Measurements from ENCODE around the gene SH2D1B. TPM values are rescaled to one million over a fixed set of nuclear protein-coding genes. Genes with fewer than 3 reads are reported as not detected.

SH2D1B gene
- polyA plus RNA-seq, 6 donors from 2014 or later, result 0.21 to 1.2 (median 0.42) TPM

DNA sequence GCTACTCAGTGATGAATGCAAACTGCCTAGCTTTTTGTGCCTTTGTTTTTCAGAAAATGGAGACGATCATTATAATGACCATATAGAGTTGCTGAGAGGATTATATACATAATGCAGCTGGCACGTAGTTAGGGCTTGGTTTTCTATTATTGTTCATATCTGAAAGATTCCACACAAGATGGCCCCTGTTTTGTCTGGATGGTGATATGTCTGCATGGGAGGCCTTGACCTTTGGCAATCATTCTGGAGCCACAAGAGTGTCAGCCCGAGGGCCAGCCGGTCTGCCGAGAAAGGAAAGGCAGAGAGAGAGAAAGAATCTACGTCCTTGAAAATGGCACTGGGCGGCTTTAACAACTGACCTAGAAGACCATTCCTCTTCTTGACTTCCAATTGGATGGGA is 5.7 kb upstream of the SH2D1B start:
- peaks cover 0 to 9% (median 2%) of the 10 kb centered on the region in 3 donors for H3K4me1 Mint-ChIP-seq
- H3K9me3 Mint-ChIP-seq, result no peaks in the 10 kb centered on the region
- H3K4me3 Mint-ChIP-seq, result no peak overlapping the region
- no peak overlapping the region for H3K27ac Mint-ChIP-seq
- ATAC-seq (ENCODE audit: low read depth in 2 of 2), result no peak
- DNase-seq, result no peak
- H3K27me3 Mint-ChIP-seq, result peaks cover 11 to 17% (median 12%) of the 10 kb centered on the region in 3 donors
- H3K36me3 Mint-ChIP-seq, result no peaks in the 10 kb centered on the region

DNA sequence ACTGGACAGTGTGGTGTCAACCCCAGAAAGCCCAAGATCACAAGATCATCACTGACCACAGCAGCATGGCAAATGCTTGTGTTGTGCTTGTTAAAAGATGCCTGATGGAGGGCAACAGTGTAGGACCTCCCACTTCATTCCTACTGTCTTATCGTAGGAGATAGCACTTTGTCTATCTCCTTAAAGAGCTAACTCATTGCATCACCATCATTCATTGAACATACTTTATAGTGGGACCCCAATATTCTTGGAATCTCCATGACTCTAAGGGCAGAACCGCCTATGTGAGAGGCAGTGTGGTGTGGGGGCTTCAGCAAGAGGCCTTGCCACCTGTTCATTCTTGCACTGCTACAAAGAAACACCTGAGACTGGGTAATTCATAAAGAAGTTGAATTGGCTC is 5.0 kb upstream of the SH2D1B start:
- H3K4me1 Mint-ChIP-seq, result peaks cover 0 to 6% (median under 1%) of the 10 kb centered on the region in 3 donors
- H3K4me3 Mint-ChIP-seq, result no peak overlapping the region
- H3K36me3 Mint-ChIP-seq, result no peaks in the 10 kb centered on the region
- peaks cover 13 to 24% (median 16%) of the 10 kb centered on the region in 3 donors for H3K27me3 Mint-ChIP-seq
- no peak for ATAC-seq (ENCODE audit: low read depth in 2 of 2)
- no peaks in the 10 kb centered on the region for H3K9me3 Mint-ChIP-seq
- no peak for DNase-seq
- no peak overlapping the region for H3K27ac Mint-ChIP-seq

DNA sequence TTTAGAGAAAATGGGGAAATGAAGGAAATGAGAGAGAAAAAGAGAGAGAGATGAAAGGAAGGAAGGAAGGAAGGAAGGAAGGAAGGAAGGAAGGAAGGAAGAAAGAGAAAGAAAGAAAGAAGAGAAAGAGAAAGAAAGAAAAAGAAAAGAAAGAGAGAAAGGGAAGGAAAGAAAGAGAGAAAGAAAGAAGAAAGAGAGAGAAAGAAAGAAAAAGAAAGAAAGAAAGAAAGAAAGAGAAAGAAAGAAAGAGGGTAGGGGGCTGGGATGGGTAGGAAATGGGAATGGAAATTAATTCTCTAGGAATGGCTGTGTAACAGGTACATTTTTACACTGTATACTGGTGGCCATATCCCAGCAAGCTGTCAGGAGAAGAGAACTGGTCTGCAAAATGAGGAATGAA is 4.3 kb upstream of the SH2D1B start:
- no peaks in the 10 kb centered on the region for H3K4me1 Mint-ChIP-seq
- ATAC-seq (ENCODE audit: low read depth in 2 of 2) (no peak), DNase-seq (no peak)
- no peak overlapping the region for H3K4me3 Mint-ChIP-seq
- H3K36me3 Mint-ChIP-seq, result no peaks in the 10 kb centered on the region
- H3K27me3 Mint-ChIP-seq, result peaks cover 19 to 31% (median 23%) of the 10 kb centered on the region in 3 donors
- no peak overlapping the region for H3K27ac Mint-ChIP-seq
- H3K9me3 Mint-ChIP-seq, result no peaks in the 10 kb centered on the region

DNA sequence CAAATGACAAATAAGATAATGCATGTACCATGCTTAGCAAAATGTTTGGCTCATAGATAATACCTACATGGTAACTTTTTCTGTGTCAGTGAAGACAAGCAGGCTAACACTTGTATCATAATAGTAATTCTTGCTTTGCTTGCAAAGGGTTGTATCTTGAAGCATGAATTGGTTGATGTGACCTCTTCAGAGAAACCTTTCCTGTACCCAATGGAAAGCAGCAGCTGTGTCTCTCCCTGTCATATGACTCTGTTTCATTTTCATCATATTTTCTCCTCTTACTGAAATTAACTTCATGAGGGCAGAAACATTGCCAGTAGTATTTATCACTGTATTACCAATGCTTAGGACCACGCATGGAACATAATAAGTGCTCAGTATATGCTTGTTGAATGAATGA is 4.4 kb downstream of the SH2D1B start:
- H3K27me3 Mint-ChIP-seq, result peaks cover 10 to 32% (median 14%) of the 10 kb centered on the region in 3 donors
- H3K4me1 Mint-ChIP-seq, result no peaks in the 10 kb centered on the region
- H3K9me3 Mint-ChIP-seq, result no peaks in the 10 kb centered on the region
- no peak overlapping the region for H3K27ac Mint-ChIP-seq
- no peak overlapping the region for H3K4me3 Mint-ChIP-seq
- DNase-seq, result no peak
- no peak for ATAC-seq (ENCODE audit: low read depth in 2 of 2)
- no peaks in the 10 kb centered on the region for H3K36me3 Mint-ChIP-seq

DNA sequence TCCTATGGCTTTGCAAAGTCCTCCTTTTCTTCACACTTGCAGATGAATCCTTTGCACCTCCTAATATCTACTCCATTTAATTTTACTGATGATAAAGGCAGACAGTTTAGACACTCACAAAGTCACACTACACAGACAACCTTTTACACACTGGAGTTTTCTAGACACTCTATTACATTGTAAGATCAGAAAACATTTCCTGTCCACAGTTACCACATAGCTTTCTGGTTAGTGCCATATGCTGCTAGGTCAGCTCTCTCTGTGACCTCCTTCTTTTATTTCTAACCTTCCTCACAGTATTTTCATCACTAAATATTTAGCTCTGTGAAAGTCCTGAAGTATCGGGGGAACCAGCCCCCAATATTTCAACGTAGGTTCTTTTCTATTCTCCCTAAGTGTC is 5.1 kb downstream of the SH2D1B start:
- no peaks in the 10 kb centered on the region for H3K4me1 Mint-ChIP-seq
- H3K9me3 Mint-ChIP-seq, result no peaks in the 10 kb centered on the region
- H3K27me3 Mint-ChIP-seq, result peaks cover 15 to 27% (median 16%) of the 10 kb centered on the region in 3 donors
- no peak for DNase-seq
- no peaks in the 10 kb centered on the region for H3K36me3 Mint-ChIP-seq
- no peak overlapping the region for H3K27ac Mint-ChIP-seq
- H3K4me3 Mint-ChIP-seq, result no peak overlapping the region
- no peak for ATAC-seq (ENCODE audit: low read depth in 2 of 2)

DNA sequence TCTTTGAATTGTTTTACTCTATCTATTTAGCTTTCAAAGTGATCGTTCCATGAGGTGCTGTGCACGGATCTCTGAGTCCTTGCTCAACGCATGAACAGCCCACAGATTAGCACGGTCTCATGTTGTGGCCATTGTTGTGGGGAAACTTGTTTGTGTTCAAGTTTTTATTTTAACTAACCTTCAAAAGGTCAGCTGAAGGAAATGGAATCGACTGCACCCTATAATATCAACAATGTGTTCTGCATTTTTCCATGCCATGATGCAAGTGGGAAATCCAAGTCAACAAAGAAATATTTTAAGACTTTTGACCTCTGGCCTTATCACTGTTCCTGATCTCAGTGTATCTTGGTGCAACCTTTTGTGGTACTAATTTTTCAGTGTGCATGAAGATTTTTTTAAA is 6.1 kb downstream of the SH2D1B start:
- Mint-ChIP-seq H3K9me3 (no peaks in the 10 kb centered on the region), H3K4me3 (no peak overlapping the region), H3K27ac (no peak overlapping the region), H3K4me1 (no peaks in the 10 kb centered on the region), H3K27me3 (peaks cover 8 to 23% (median 10%) of the 10 kb centered on the region in 3 donors), H3K36me3 (no peaks in the 10 kb centered on the region)
- ATAC-seq (ENCODE audit: low read depth in 2 of 2) (no peak), DNase-seq (no peak)

DNA sequence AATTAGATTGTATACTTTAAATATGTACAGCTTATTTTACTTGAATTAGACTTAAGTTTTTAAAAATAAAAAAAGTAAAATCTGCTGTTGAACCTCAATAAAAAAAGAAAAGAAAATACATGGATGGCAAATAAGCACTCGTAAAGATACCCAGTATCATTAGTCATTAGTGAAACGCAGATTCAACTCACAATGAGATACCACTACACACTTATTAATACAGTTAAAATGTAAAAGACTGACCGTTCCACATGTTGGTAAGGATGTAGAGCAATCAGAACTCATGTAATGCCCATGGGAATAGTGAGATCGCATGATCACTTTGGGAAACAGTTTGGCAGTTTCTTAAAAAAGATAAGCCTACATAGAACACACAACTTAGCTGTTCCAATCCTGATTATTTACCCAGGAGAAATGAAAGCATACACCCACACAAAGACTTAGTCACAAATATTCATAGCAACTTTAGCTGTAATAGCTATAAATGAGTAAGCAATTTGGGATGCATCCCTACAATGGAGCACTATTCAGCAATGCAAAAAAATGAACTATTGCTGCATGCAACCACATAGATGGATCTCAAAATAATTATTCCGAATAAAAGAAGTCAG is 7.3 kb downstream of the SH2D1B start:
- Mint-ChIP-seq H3K36me3 (no peaks in the 10 kb centered on the region), H3K4me3 (no peak overlapping the region), H3K27me3 (peaks cover 12 to 18% (median 12%) of the 10 kb centered on the region in 3 donors), H3K9me3 (no peaks in the 10 kb centered on the region), H3K4me1 (no peaks in the 10 kb centered on the region), H3K27ac (no peak overlapping the region)
- ATAC-seq (ENCODE audit: low read depth in 2 of 2), result no peak
- DNase-seq, result no peak

DNA sequence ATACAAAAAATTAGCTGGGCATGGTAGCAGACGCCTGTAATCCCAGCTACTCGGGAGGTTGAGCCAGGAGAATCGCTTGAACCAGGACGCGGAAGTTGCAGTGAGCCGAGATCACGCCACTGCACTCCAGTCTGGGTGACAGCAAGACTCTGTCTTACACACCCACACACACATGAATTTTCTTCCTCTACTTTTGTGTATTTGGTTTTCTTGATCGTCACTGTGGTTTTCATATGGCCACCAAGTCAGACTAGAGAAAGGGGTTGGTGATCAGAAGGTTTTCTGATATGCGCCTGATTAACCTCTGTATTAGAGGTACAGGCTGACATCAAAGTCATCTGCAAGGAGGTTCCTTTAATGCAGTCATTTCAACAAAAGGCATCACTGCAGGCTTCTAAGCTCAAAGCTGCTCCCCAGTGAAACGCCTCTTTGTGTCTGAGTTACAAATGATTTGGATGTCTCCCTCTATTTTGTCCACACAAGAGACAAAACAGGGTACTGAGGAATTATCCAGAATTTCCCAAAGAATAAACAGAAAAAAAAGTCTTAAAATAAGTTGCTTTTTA is 11.1 kb downstream of the SH2D1B start:
- no peak for DNase-seq
- no peaks in the 10 kb centered on the region for H3K4me1 Mint-ChIP-seq
- peaks cover 36 to 46% (median 45%) of the 10 kb centered on the region in 3 donors for H3K27me3 Mint-ChIP-seq
- H3K4me3 Mint-ChIP-seq, result no peak overlapping the region
- H3K9me3 Mint-ChIP-seq, result no peaks in the 10 kb centered on the region
- H3K27ac Mint-ChIP-seq, result no peak overlapping the region
- H3K36me3 Mint-ChIP-seq, result no peaks in the 10 kb centered on the region
- ATAC-seq (ENCODE audit: low read depth in 2 of 2), result no peak

DNA sequence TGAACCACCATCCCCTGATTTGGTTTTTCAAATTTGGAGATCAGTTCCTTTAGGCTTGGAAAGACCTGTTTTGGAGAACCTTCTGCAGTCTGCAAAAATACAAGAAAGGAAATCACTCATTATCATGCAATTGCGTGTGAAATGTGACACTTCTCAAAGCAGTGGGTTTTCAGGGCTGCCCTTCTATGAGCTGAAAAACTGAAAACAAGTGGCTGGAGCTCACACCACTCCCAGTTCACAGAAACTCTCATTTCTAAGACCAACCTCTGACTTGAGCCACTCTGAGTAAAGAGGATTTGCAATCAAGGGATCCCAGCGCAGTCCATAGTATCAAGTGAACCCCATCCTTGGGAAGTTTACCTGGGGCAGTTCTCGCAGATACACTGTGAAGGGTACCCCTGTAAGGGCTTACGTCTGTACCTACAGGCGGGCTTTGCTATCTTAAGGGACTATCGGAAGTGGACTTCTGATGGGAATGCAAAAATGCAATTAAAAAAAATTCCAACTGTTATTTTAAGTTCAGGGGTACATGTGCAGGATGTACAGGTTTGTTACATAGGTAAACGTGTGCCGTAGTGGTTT is 12.8 kb downstream of the SH2D1B start:
- no peak for DNase-seq
- Mint-ChIP-seq H3K27me3 (peaks cover 37 to 48% (median 47%) of the 10 kb centered on the region in 3 donors), H3K4me3 (no peak overlapping the region), H3K27ac (no peak overlapping the region), H3K36me3 (no peaks in the 10 kb centered on the region), H3K4me1 (no peaks in the 10 kb centered on the region), H3K9me3 (no peaks in the 10 kb centered on the region)
- ATAC-seq (ENCODE audit: low read depth in 2 of 2), result no peak

DNA sequence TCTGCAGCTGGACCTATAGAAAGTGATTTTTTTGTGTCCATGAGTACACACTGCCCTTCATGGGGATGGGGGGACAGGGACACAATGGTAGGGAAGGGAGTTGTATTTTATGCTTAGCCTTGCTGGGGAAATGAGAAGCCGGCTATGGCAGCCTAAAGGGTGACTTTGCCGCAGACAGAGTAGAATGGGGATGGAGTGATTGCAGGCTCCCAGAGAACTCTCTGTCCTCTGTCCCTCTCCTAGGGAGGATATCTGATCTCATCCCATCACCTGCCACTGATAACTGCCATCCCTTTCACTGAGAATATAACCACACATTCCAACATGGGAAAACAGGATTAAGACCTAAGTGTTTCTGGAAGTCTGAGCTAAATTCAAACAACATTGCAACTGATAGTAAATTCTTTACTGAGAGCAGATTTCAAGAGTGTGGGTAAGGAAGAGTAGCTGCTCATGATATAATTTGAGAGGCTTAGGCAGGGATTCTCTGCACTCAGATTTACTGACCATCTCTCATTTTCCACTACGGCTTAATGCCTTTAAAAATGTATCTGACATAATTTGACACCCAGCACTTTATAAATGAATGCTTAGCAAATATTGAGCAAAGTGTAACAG is 13.9 kb downstream of the SH2D1B start:
- Mint-ChIP-seq H3K27ac (no peak overlapping the region), H3K9me3 (no peaks in the 10 kb centered on the region), H3K4me1 (no peaks in the 10 kb centered on the region), H3K4me3 (no peak overlapping the region), H3K36me3 (no peaks in the 10 kb centered on the region), H3K27me3 (peaks cover 32 to 48% (median 47%) of the 10 kb centered on the region in 3 donors)
- no peak for ATAC-seq (ENCODE audit: low read depth in 2 of 2)
- DNase-seq, result no peak

DNA sequence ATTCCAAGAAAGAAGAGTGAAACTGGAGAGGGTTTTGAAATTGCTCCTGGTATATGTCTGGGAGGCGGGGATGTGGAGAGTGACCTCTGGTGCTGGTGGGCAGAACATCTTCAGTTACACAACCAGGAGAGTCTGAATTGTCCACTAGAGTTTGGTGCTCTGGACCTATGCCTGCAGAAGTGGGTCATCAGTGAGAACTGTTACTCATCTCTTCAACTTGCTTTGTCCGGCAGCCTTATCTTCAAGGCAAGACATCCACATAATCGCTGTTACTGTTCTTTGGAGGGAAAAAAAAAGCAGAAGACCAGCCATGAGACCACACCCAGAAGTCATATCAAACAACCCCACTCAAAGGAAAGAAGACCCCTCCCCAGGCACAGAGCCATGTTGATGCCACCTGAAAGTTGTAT is 14.9 kb downstream of the SH2D1B start:
- H3K4me1 Mint-ChIP-seq, result peaks cover 0 to 2% (median 1%) of the 10 kb centered on the region in 3 donors
- no peaks in the 10 kb centered on the region for H3K36me3 Mint-ChIP-seq
- DNase-seq (no peak), ATAC-seq (ENCODE audit: low read depth in 2 of 2) (no peak)
- H3K4me3 Mint-ChIP-seq, result no peak overlapping the region
- no peaks in the 10 kb centered on the region for H3K9me3 Mint-ChIP-seq
- H3K27ac Mint-ChIP-seq, result no peak overlapping the region
- peaks cover 31 to 41% (median 39%) of the 10 kb centered on the region in 3 donors for H3K27me3 Mint-ChIP-seq

DNA sequence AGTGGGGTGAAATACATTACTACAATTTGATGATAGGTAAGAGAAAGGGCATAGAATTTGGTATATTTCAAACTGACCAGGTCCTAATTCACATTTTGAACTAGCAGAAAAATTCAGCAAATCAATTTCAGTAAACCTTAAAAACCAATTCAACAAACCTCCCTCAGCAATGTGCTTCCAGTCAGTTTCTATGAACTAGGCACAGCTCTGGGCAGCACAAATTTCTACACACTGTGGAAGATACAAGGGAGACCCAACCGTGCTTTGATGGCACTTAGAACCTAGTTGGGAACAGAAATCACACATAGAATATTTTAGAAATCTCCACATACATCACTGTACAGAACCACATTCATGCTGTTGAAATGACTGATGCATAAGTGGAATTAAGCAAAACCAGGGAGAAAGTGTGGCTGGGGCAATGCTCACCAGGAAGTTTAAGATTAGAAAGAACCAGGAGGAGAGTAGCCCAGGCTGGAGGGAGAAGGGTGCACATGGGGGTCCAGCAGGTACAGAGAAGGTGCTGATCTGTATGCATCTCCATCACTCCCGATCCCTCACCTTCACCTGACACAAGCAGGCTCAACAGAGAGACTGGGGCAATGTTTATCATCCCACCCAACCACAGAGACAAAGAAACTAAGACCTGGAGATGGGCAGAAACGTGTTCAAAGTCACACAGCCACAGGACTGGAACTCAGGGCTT is 15.6 kb downstream of the SH2D1B start:
- no peak overlapping the region for H3K27ac Mint-ChIP-seq
- H3K9me3 Mint-ChIP-seq, result no peaks in the 10 kb centered on the region
- peaks cover 0 to 7% (median 4%) of the 10 kb centered on the region in 3 donors for H3K4me1 Mint-ChIP-seq
- H3K27me3 Mint-ChIP-seq, result peaks cover 34 to 40% (median 37%) of the 10 kb centered on the region in 3 donors
- DNase-seq (no peak), ATAC-seq (ENCODE audit: low read depth in 2 of 2) (no peak)
- H3K4me3 Mint-ChIP-seq, result peak overlapping the region in 1 of 8 donors; percentile 24
- H3K36me3 Mint-ChIP-seq, result no peaks in the 10 kb centered on the region

DNA sequence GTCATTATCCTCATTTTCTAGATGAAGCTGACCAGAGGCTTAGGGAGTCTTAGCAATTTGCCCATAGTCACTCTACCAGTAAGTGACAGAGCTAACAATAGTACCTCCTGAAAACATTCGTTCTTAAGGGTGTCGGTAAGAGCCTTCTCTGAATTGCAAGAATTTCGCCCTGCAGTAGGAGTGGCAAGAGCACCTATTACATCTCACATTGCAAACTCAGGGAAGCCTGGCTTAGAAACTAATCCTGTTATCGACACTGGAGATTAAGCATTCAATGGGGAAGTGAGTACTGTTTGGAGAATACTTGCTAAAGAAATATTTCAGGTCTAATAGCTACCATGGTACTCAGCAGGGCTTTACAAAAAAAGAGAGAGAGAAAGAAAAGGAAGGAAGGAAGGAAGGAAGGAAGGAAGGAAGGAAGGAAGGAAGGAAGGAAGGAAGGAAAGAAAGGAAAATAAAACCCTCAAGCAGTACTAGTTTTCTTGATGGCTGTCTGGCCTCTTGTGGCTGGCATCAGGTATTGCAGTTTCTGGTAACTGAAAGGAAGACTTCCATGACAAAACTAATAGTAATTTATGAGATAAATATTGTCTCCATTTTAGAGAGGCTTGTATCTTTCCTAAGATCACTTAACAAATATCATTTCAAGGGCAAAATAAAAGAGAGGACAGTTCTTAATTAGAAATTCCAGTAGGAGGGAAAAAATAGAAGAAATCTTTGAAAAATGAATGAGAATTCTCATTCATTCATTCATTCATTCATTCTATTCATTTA is 20.0 kb downstream of the SH2D1B start:
- DNase-seq, result no peak
- Mint-ChIP-seq H3K27ac (no peak overlapping the region), H3K36me3 (no peaks in the 10 kb centered on the region), H3K4me1 (peaks cover 8 to 19% (median 10%) of the 10 kb centered on the region in 3 donors), H3K9me3 (no peaks in the 10 kb centered on the region), H3K27me3 (peaks cover 12 to 32% (median 24%) of the 10 kb centered on the region in 3 donors), H3K4me3 (no peak overlapping the region)
- ATAC-seq (ENCODE audit: low read depth in 2 of 2), result no peak
